Measurements from ENCODE around the gene PDCD2L.

DNA sequence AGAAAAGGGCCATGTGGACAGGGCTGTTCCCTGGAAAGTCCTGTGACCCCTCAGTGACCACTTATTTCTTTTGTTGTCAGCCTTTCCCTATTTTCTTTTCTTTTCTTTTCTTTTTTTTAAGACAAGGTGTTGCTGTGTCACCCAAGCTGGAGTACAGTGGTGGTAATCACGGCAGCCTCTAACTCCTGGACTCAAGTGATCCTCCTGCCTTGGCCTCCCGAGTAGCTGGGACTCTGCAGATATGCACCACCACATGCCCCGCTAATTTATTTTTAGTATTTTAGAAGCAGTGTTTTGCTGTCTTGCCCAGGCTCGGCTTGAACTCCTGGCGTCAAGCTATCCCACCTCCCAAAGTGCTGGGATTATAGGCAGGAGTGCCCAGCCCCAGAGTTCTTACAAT is 40.3 kb upstream of the PDCD2L start:
- TF ChIP-seq, protein P1, sequence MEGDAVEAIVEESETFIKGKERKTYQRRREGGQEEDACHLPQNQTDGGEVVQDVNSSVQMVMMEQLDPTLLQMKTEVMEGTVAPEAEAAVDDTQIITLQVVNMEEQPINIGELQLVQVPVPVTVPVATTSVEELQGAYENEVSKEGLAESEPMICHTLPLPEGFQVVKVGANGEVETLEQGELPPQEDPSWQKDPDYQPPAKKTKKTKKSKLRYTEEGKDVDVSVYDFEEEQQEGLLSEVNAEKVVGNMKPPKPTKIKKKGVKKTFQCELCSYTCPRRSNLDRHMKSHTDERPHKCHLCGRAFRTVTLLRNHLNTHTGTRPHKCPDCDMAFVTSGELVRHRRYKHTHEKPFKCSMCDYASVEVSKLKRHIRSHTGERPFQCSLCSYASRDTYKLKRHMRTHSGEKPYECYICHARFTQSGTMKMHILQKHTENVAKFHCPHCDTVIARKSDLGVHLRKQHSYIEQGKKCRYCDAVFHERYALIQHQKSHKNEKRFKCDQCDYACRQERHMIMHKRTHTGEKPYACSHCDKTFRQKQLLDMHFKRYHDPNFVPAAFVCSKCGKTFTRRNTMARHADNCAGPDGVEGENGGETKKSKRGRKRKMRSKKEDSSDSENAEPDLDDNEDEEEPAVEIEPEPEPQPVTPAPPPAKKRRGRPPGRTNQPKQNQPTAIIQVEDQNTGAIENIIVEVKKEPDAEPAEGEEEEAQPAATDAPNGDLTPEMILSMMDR (IDR thresholded peaks at IDR 0.05; ENCODE audit: low read length), result no peak
- TF ChIP-seq EZH2 (IDR thresholded peaks at IDR 0.05; ENCODE audit: borderline replicate concordance, low read length), result no peak
